ENCODE data around the gene GNAQ. TPM values are rescaled to one million over a fixed set of nuclear protein-coding genes. Genes with fewer than 3 reads are reported as not detected.

The GNAQ gene
- total RNA-seq, 1 donor from 2014 or later, result 16.2 TPM

Other genes starting within 250 kb of the GNAQ start
- 11.5 TPM for gene CEP78, start 204.3 kb upstream of the GNAQ start, total RNA-seq